NCI-H510A treated with DMSO at 0.1 percent for 48 hours (cell line): Measurements from ENCODE around the gene SPATA1.
"Not testable (repeated sequence)": the region's sequence is repeated elsewhere in the genome, so short reads cannot be mapped to it uniquely, and the experiment has no call there.

Experiments used
- DNase-seq: peaks from one replicate; lab custom pipeline; 2025; lab: John Stamatoyannopoulos, UW

SPATA1 gene

DNA sequence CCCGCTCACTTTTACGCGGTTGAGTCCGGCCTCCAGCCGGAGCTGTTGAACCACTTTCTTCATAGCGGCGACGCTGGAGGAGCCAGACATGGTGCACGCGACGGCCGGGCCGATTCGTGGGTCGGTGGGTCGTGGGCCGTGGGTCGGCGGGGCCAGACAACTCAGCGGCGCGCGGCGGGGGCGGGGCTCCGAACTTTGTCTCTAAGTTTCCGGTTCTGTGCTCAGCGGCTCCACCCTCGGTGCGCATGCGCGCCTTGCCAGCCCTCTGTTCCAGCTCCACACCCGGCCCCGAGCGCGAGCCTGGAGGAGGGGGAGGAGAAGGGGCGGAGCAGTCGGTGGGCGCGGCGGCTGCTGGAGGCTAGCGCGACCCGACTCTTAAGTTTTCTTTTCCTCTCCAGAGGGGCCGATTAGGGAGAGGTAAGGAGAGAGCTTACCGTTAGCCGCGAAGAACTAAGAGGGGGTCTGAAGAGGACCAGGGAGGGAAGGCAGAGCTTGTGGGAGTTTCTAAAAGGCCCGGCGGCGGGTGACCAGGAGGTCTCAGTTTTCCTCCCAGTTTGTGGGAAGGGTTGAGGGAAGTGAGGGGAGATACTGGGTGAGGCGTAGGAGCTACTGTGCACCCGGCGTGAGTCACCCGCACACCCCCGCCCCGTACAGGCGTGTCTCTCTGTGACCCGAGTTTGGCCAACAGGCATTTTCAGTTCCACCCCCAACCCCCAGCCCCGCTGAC, at the start of gene SPATA1, which contains the start of gene GNG5:
Gene SPATA1, plus strand, starts transcription at position 385 of the 727 bp plus-strand sequence. CDS start 9,974 bp downstream, outside the sequence.
Gene GNG5, minus strand, starts transcription at position 580 of the 727 bp plus-strand sequence. Its CDS starts 490 bp downstream, at position 90.
- peak; percentile 99 for DNase-seq

- DNase-seq: no peak
Observed at GRCh38 chr1:84462118-84462517, 44.1 kb upstream of the SPATA1 start.

- no peak for DNase-seq
Observed at GRCh38 chr1:84467298-84467697, 38.9 kb upstream of the SPATA1 start.

GRCh38 chr1:84476225-84476624, 30.0 kb upstream of the SPATA1 start:
- DNase-seq: no peak

- DNase-seq: peak; percentile 96
Observed at GRCh38 chr1:84478876-84479868, 27.0 kb upstream of the SPATA1 start, which contains the start of gene RPF1. TSS of gene RPF1 (plus strand) at chr1:84479266. CDS start at chr1:84479282, 16 bp downstream.

GRCh38 chr1:84479998-84480397, 26.2 kb upstream of the SPATA1 start:
- DNase-seq: peak; percentile 64

GRCh38 chr1:84480650-84481049, 25.5 kb upstream of the SPATA1 start:
- no peak for DNase-seq

- no peak for DNase-seq
Observed at GRCh38 chr1:84481317-84481716, 24.9 kb upstream of the SPATA1 start.

GRCh38 chr1:84488107-84488506, 18.1 kb upstream of the SPATA1 start:
- no peak for DNase-seq

GRCh38 chr1:84489766-84490165, 16.4 kb upstream of the SPATA1 start:
- no peak for DNase-seq

DNA sequence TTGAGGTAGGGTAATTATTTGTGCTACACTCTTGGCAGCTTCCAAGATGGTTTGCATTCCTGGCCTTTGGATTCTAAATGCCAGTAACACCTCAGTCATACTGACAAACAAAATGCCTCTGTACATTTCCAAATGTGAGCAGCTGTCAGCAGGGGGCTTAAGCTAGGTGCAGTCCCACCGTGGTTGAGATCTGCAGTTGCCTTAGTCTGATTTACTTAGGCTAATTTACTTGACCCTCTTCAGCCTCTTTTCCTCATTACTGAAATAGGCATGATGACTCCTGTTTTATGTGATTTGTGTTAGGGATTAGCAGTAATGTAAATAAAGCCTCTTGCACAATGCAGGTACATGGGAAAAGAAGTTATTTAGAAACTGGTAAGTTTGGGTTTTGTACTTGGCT, 13.5 kb upstream of the SPATA1 start:
- no peak for DNase-seq

- DNase-seq: no peak
Observed at GRCh38 chr1:84493747-84494146, 12.4 kb upstream of the SPATA1 start.

DNA sequence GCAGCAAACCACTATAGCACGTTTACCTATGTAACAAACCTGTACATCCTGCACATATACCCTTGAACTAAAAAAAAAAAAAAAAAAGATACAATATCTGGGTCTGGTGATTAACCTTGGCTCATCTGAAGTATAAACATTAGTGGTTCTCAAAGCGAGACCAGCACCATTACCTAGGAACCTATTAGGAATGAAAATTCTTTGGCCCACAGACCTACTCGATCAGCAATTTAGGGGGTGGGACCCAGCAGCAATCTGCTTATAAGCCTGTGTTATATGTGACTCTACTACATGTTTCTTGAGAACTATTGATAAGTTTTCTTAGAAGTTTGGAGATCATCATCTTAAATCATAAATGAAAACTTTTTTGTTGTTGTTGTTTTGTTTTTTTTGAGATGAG, 9.7 kb upstream of the SPATA1 start:
- no peak for DNase-seq

- DNase-seq: no peak
Observed at GRCh38 chr1:84497631-84498275, 8.4 kb upstream of the SPATA1 start.

- DNase-seq: no peak
Observed at GRCh38 chr1:84502927-84503326, 3.3 kb upstream of the SPATA1 start.

DNA sequence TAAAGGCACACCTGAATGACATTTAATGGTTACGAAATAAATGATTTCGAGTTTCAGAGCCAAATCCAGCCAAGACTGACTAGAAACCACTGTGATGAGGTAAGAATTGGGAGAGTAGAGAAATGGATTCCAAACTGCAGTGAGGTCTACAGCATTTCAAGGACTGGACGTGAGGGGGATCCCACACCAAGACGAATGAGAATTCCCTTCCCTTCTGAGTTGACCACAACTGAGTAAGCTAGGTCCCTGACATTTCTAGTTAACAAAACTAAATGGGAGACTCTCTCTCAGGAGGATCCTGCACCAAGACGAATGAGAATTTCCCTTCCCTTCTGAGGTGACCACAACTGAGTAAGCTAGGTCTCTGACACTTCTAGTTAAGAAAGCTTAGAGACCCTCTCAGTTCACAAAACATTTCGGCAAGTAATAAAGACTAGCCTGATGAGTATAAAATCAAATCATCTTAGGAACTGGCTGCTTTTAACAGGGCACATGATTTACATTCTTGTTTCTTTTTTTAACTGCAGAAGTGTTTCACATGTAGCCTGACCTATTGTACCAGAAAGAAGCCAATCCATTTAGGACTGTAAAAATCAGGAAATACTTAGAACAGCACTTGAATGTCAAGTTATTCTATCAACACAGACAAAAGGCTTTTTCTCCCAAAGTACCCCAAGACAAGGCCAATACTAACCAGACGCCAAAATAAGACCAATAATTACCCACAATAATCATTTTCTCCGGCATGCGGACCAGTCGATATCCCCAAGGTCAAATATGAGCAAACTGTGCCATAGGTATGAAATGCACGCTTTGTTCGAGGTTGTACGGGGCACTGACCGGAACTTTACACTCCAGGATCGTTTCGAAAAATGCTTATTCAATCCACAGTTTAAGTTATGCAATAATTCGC, 1.4 kb upstream of the SPATA1 start:
- DNase-seq: peak; percentile 66

GRCh38 chr1:84505493-84506001, 639 bp upstream of the SPATA1 start:
- peak; percentile 92 for DNase-seq

DNA sequence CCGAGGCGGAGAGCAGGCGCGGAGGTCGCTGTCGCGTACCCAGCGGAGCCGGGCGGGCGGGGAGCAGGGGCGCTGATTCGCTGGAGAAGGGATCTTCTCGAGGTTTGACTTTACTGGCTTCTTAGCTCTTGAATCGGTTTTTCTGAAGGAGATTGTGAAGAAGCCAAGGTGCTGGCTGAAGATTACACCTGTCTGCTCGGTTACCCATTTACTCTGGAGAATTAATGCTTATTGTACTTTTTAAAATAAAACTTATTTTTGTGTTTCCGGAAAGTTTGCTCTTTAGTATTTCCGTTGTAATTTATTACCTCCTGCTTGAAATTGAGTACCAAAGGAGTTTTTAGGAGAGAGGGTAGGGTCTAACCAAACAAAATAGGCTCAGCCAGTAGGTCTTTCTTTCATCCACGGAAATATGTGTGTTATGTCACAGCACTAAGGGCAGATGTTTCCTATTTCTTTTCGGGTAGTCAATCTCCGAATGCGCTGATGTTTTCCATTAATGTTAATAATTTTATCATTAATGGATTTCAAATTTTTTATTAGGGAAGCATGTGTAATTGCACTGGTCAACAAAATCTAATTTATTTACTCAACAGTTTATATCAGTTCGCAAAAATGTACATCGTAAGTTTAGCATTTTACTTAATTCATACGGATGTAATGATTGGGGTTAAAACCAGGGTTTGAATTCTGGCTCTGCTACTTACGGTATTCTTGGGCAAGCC, 705 bp downstream of the SPATA1 start:
- peak; percentile 58 for DNase-seq

DNA sequence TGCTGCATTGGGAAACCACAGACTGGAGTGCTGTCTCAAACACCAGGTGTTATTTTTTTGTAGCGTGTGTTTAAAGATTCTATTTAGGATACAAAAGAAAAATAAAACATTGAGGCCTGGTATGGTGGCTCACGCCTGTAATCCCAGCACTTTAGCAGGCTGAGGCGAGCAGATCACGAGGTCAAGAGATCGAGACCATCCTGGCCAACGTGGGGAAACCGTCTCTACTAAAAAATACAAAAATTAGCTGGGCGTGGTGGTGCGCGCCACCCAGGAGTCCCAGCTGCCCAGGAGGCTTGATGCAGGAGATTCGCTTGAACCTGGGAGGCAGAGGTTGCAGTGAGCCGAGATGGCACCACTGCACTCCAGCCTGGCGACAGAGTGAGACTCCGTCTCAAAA, 1.7 kb downstream of the SPATA1 start:
- DNase-seq: not testable (repeated sequence)

DNA sequence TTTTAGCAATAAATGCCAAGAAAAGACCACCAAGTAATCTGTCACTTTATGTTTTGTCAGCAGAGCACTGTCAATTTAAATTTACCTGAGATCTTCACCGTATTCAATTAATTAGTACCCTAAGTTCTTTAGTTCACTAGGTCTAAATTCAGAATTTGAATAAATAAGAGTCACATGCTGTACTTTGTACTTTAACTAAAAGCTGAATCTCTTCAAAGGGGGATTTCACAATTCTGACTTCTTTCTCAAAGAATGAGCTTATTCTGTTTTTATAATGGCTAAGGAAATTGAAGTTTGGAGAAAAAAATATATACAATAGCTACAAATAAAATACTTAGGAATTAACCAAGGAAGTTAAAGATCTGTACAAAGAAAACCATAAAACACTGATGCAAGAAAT, 2.3 kb downstream of the SPATA1 start:
- DNase-seq: no peak
